Astrocyte (in vitro differentiated cells and primary cell): ENCODE results near the gene ZC3H12C. TPM values are rescaled to one million over a fixed set of nuclear protein-coding genes. Genes with fewer than 3 reads are reported as not detected.

ENCODE experiments used
- DNase-seq: peaks from one replicate; pipeline ENCODE4 v3.0.0-alpha.2; 2010; ENCODE audit warnings: low read depth
- FAIRE-seq: peaks from 2 replicates; lab custom pipeline; 2011; peaks lifted over from hg19 to GRCh38; lab: Jason Lieb, UNC
- H2AFZ ChIP-seq: 2 replicates; pipeline ENCODE4 v1.6.0; 2012; ENCODE audit warnings: low read depth, low read length, inconsistent platforms
- H3K27ac ChIP-seq: 2 replicates; pipeline ENCODE4 v1.5.1; 2011; ENCODE audit warnings: low read depth, low read length, inconsistent platforms
- H3K27me3 ChIP-seq: 2 replicates; pipeline ENCODE4 v1.6.0; 2011; ENCODE audit warnings: low read length, inconsistent platforms; ENCODE audit not compliant: insufficient read depth
- H3K36me3 ChIP-seq: 2 replicates; pipeline ENCODE4 v1.5.1; 2011; ENCODE audit warnings: low read length, inconsistent platforms; ENCODE audit not compliant: insufficient read depth
- H3K4me1 ChIP-seq: 2 replicates; pipeline ENCODE4 v1.5.1; 2011; ENCODE audit warnings: low read length, inconsistent platforms; ENCODE audit not compliant: insufficient read depth
- H3K4me2 ChIP-seq: 2 replicates; pipeline ENCODE4 v1.6.0; 2012; ENCODE audit warnings: low read length, inconsistent platforms
- H3K4me3 ChIP-seq: 2 replicates; pipeline ENCODE4 v1.5.1; 2011; ENCODE audit warnings: low read depth, mild to moderate bottlenecking, low read length, inconsistent platforms; ENCODE audit not compliant: insufficient read depth
- H3K79me2 ChIP-seq: 2 replicates; pipeline ENCODE4 v1.6.0; 2012; ENCODE audit warnings: mild to moderate bottlenecking, low read length, inconsistent platforms; ENCODE audit not compliant: insufficient read depth
- H3K9ac ChIP-seq: 2 replicates; pipeline ENCODE4 v1.6.0; 2012; ENCODE audit warnings: mild to moderate bottlenecking, low read length, inconsistent platforms
- H3K9me3 ChIP-seq: 2 replicates; pipeline ENCODE4 v1.5.1; 2012; ENCODE audit warnings: low read depth, mild to moderate bottlenecking, low read length, inconsistent platforms; ENCODE audit not compliant: insufficient read depth
- H4K20me1 ChIP-seq: 2 replicates; pipeline ENCODE4 v1.6.0; 2012; ENCODE audit warnings: low read length, inconsistent platforms; ENCODE audit not compliant: insufficient read depth
- H3K27ac Mint-ChIP-seq: one replicate; pipeline ENCODE4 v1.8.0; 2021; ENCODE audit warnings: mild to moderate bottlenecking, mixed read lengths; ENCODE audit not compliant: unreplicated experiment
- H3K27me3 Mint-ChIP-seq: one replicate; pipeline ENCODE4 v1.8.0; 2021; ENCODE audit warnings: low read depth, mixed read lengths; ENCODE audit not compliant: unreplicated experiment
- H3K36me3 Mint-ChIP-seq: one replicate; pipeline ENCODE4 v1.8.0; 2021; ENCODE audit warnings: low read depth, mixed read lengths; ENCODE audit not compliant: unreplicated experiment
- H3K4me1 Mint-ChIP-seq: one replicate; pipeline ENCODE4 v1.8.0; 2021; ENCODE audit warnings: low read depth, mixed read lengths; ENCODE audit not compliant: unreplicated experiment
- H3K4me3 Mint-ChIP-seq: one replicate; pipeline ENCODE4 v1.8.0; 2021; ENCODE audit warnings: mild to moderate bottlenecking, moderate library complexity, mixed read lengths; ENCODE audit not compliant: unreplicated experiment
- H3K9me3 Mint-ChIP-seq: one replicate; pipeline ENCODE4 v1.8.0; 2021; ENCODE audit warnings: mild to moderate bottlenecking, mixed read lengths; ENCODE audit not compliant: unreplicated experiment
- CTCF ChIP-seq: IDR thresholded peaks from 2 replicates; pipeline ENCODE4 v1.5.1; 2011; ENCODE audit warnings: low read depth, mild to moderate bottlenecking, inconsistent platforms, low read length, moderate library complexity; ENCODE audit not compliant: insufficient read depth
- EZH2 ChIP-seq: IDR thresholded peaks from 2 replicates; pipeline ENCODE4 v1.6.1; 2012; ENCODE audit warnings: mild to moderate bottlenecking, low read length, inconsistent platforms; ENCODE audit not compliant: insufficient read depth
- total RNA-seq: library from RNA; stranded (reverse); gene quantifications from 2 replicates; pipeline ENCODE4 v1.2.1, GENCODE V29; 2021

The ZC3H12C gene
- total RNA-seq, 1 donor from 2014 or later = 12.0 TPM

GRCh38 chr11:110074499-110074898 is 18.7 kb upstream of the ZC3H12C start:
- Histone ChIP-seq H2AFZ (no peak overlapping the region), H3K4me1 (peaks cover 8% of the 10 kb centered on the region), H4K20me1 (no peaks in the 10 kb centered on the region), H3K9ac (no peak overlapping the region), H3K9me3 (peaks cover 3% of the 10 kb centered on the region), H3K27ac (no peak overlapping the region), H3K27me3 (no peaks in the 10 kb centered on the region), H3K4me3 (no peak overlapping the region), H3K36me3 (no peaks in the 10 kb centered on the region), H3K4me2 (no peak overlapping the region), H3K79me2 (no peaks in the 10 kb centered on the region)
- TF ChIP-seq EZH2 = no peak
- FAIRE-seq = no peak
- no peak for DNase-seq
- H3K27ac Mint-ChIP-seq = no peak overlapping the region
- H3K9me3 Mint-ChIP-seq = peaks cover 3% of the 10 kb centered on the region
- H3K4me3 Mint-ChIP-seq = no peak overlapping the region
- no peaks in the 10 kb centered on the region for H3K27me3 Mint-ChIP-seq
- peaks cover 13% of the 10 kb centered on the region for H3K4me1 Mint-ChIP-seq
- no peaks in the 10 kb centered on the region for H3K36me3 Mint-ChIP-seq

- Histone ChIP-seq H3K4me1 (peaks cover 6% of the 10 kb centered on the region), H3K27me3 (no peaks in the 10 kb centered on the region), H3K27ac (no peak overlapping the region), H4K20me1 (no peaks in the 10 kb centered on the region), H3K79me2 (no peaks in the 10 kb centered on the region), H3K4me2 (no peak overlapping the region), H3K36me3 (no peaks in the 10 kb centered on the region), H3K9me3 (peaks cover 3% of the 10 kb centered on the region), H3K9ac (no peak overlapping the region), H2AFZ (no peak overlapping the region), H3K4me3 (no peak overlapping the region)
- Mint-ChIP-seq H3K9me3 (peaks cover 2% of the 10 kb centered on the region), H3K27me3 (no peaks in the 10 kb centered on the region), H3K4me1 (peaks cover 13% of the 10 kb centered on the region), H3K36me3 (no peaks in the 10 kb centered on the region), H3K27ac (no peak overlapping the region), H3K4me3 (no peak overlapping the region)
- TF ChIP-seq EZH2 = no peak
- no peak for TF ChIP-seq CTCF
- FAIRE-seq (no peak), DNase-seq (no peak)
These were observed 17.9 kb upstream of the ZC3H12C start for GRCh38 chr11:110075105-110075846.

GRCh38 chr11:110075847-110076208 is 17.4 kb upstream of the ZC3H12C start:
- H3K27ac Mint-ChIP-seq = no peak overlapping the region
- no peak overlapping the region for H3K4me2 ChIP-seq
- H4K20me1 ChIP-seq = no peaks in the 10 kb centered on the region
- H3K4me3 Mint-ChIP-seq = no peak overlapping the region
- no peaks in the 10 kb centered on the region for H3K27me3 Mint-ChIP-seq
- H3K36me3 Mint-ChIP-seq = no peaks in the 10 kb centered on the region
- peaks cover 2% of the 10 kb centered on the region for H3K9me3 Mint-ChIP-seq
- no peaks in the 10 kb centered on the region for H3K27me3 ChIP-seq
- H3K79me2 ChIP-seq = no peaks in the 10 kb centered on the region
- H3K27ac ChIP-seq = no peak overlapping the region
- TF ChIP-seq EZH2 = no peak
- TF ChIP-seq CTCF = no peak
- H3K9me3 ChIP-seq = peaks cover 3% of the 10 kb centered on the region
- H3K36me3 ChIP-seq = no peaks in the 10 kb centered on the region
- FAIRE-seq = no peak
- DNase-seq = no peak
- H3K4me1 Mint-ChIP-seq = peaks cover 13% of the 10 kb centered on the region
- no peak overlapping the region for H3K4me3 ChIP-seq
- no peak overlapping the region for H3K9ac ChIP-seq
- no peak overlapping the region for H2AFZ ChIP-seq
- peaks cover 6% of the 10 kb centered on the region for H3K4me1 ChIP-seq
